T follicular helper cell (primary cell): ENCODE data around the gene BCL2L2.

Source experiments
- DNase-seq: peaks from one replicate; pipeline ENCODE4 v3.0.0-alpha.2; 2020; ENCODE audit warnings: low read depth

Gene BCL2L2

DNA sequence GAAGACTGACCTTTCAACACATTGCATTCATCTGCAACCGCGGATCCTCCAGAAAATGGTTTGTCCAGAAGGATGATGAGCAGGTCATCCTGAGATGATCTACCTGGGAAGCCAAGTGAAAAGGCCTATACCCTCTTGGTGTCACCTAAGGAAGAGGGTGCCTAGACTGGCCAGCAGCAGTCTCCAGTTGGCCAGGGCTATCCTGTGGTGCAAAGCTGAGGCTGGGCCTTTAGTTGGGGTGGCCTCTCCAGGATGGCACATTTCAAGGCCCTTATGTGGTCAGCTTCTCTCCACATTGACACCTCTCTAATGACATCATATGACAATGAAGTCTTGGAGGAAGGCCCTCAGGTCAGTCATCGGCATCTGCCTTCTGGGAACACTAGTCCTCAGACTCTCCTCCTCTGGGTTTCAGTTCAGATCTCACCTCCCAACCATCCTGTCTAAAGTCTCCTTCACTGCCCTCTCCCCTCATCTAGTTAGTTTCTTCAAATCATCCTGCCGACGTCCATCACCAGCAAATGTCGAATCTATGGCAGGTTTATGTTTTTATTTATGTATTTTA, 49.3 kb downstream of the BCL2L2 start:
- DNase-seq = no peak

DNA sequence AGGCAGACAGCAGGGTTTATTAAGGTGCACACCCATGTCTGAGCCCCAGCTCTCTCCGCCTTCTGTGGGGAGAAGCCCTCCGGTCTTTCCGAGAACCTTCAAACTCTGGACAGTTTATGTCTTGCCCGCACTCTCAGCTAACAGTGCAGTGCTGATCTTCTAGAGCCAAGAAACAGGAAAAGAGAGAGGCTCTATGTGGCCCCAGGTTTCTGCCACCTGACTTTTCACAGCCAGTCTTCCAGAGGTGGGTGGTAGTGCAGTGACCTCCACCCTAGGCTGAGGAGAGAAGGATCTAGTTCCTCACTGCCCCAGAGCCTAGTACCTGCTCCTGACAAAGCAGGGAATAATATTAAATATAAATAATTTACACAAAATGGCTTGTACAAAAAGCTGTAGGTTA, 50.0 kb downstream of the BCL2L2 start:
- no peak for DNase-seq

DNA sequence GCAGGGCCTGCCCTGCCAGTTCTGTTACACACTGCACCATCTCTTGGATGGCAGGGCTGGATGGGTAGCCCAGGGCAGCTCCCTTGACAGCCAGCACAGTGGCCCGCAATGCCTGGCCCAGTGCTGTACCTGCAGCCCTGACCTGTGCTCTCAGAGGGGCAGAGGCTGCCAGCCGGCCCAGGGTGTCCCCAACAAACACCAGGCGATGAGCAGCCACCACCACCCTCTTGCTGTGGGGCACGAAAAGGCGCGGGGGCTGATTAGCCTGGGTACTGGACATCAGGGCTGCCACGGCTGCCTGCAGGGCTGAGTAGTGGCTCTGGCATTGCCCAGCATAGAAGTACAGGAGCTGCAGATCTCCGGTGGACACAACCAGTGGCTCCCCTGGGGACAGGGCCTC, 50.6 kb downstream of the BCL2L2 start:
- no peak for DNase-seq

DNA sequence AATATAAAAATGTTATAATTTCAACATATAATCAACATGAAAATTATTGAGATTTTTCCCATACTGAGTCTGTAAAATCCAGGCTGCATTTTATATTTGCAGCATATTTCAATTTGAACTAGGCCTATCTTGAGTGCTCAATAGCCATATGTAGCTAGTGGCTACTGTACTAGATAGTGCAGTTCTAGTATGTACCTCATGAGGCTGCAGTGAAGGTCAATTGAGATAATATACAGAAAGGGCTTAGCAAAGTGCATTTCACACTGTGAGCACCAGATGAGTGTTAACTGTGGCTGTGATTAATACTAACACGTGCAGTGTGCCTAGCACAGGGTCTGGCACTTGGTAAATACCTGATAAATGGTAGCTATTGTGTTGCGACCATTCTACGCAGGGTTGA, 51.4 kb downstream of the BCL2L2 start:
- DNase-seq = no peak

DNA sequence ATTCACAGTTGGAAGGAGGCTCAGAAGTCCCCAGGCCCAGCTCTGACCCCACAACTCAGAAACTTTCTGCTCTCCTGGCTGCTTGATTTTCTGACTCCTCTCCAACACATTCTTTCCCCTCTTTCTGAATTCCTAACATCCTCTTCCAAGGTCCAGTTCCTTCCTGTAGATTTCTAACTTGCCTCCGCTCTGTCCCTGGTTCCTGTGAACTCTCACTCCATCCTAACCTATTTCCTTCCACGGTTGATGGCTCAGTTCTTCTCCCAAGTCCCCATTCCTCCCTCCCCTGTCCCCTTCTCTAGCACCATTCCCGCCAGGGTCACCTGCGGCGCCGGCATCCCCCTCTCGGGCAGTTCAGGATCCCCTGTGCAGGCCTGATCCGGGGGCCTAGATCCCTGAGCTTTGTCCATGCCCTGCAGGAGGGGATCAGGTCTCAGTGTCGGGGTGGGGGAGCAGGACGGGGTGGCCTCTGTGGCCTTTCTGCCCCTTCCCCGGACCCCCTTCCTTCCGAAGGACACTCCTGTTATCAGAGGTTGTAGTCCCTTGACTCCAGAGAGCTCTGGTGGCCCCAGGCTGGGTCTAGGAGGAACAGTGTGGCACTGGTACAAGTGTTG, 52.0 kb downstream of the BCL2L2 start:
- no peak for DNase-seq

DNA sequence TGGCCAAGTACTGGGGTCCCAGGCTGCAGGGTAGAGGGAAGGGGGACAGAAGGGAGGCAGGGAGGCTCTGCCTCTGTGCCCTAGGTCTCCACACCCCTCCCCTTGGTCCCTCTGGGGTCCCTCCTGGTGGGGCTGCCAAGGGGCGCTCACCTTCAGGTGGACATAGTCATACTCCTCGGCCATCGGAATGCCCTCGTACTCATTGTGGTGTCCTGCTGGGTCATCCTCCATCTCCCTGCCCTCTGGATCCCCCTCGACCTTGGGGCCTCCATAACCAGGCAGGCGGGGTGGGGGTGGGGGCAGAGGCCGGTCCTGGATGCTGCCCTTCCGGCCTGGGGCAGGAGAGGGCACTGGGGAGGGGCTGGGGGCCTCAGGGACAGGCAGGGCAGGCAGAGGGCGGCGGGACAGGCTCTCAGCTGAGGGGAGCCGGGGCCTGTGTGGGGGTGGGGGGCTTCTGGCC, 52.6 kb downstream of the BCL2L2 start:
- DNase-seq = no peak

DNA sequence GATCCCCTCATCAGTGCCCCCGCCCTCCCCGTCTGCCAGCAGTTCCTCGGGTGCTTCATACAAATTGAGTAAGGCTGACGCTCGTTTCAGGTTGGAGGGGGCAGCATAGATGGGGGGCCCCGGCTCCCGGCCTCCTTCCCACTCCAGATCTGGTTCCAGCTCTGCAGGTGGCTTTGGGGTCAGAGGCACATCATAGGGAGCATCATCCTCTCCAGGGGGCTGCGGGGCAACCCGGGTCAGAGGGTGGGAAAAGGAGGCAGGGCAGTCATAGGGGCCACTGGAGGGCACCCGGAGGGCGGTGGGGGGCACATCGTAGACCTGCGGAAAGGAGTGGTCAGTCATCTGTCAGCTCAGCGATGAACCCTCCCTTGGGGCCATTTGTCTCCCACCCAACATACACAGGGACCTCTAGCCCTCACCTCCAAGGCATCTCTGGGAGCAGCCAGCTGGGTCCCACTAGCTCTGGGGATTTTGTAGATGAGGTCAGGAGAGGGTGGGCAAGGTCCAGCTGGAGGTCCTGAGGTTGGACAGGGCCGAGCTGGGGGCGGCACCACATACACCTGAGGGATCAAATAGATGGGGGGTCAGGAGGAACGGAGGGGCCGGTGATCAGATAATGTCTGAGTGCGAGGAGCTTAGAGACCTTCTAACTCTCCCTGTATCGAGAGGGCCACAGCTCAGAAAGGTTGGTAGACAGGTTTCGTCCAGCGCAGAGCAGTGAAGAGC, 53.3 kb downstream of the BCL2L2 start:
- no peak for DNase-seq

DNA sequence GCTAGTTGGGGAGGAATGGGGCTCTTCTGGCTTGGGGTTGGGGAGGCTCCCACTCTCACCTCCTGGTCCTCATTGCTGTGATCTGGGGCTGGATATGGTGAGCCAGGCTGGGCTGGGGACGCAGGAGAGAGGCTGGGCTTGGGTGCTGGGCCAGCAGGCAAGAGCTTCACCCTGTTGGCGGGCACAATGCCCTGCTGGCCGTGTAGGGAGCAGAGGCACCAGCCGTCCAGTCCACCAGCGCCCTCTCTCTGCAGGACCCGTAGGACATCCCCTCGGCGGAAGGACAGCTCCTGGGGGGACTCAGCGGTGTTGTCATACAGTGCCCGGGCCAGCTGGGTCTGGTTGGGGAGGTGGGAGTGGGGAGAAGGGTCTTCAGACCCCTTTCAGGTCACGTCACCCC, 53.9 kb downstream of the BCL2L2 start:
- no peak for DNase-seq

DNA sequence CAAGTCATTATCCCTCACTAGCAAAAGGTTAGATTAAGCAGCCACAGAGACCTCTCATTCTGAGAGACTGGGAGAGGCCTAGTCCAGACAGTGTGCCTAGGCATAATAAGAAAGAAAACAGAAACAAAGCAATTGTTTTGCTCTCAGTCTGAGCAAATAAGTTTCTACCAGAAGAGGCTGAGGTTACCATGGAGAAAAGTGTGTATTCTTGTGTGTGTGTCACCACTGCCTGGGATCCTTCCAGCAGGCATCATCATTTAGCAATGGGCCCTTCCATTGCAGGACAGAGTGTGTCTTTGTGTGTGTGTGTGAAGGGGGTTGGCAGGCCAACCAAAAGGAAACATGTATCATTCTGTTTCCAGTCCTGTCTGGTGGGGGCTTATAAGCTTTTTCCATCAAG, 54.7 kb downstream of the BCL2L2 start:
- no peak for DNase-seq
